ENCODE data around the gene OPTN. TPM values are rescaled to one million over a fixed set of nuclear protein-coding genes. Genes with fewer than 3 reads are reported as not detected.

Gene OPTN
- polyA plus RNA-seq, 1 of the 3 experiments (the other 2 are of a cell fraction): 21.6 TPM

DNA sequence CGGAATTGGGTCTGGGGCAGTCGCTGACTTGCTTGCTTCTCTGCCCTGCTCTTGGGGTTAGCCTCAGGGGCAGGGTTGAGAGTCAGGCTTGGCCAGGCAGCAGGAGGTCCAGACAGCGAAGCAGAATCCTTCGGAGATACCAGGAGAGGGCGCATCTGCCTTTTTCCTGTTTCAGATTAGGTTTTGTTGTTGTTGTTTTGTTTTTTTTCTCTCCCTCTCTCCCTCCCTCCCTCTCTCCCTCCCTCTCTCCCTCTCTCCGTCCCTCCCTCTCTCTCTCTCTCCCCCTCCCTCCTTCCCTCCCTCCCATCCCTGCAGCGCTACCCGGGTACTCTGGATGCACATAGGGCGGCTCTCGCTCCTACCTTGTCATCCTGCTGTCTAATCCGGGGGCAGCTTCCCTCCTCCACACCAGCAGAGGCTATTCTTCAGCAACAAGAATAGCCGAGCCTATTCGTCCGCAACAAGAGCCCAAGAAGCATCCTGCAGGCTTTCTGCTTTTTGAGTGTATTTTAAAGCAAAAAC lies 758 bp upstream of the OPTN start (continued):
- TF ChIP-seq EP300 (IDR thresholded peaks at IDR 0.05; ENCODE audit: borderline replicate concordance in 1 of 2, low read depth in 1 of 2, low read length in 1 of 2) (no peak), RCOR1 (IDR thresholded peaks at IDR 0.05; ENCODE audit: low read length) (peak; percentile 35; the same call in 1 of the 2 replicates), EZH2phosphoT487 (IDR thresholded peaks at IDR 0.05; ENCODE audit: borderline replicate concordance, low read depth) (no peak), CHD2 (IDR thresholded peaks at IDR 0.05; ENCODE audit: low read length, partially characterized antibody) (no peak), GABPA (IDR thresholded peaks at IDR 0.05; ENCODE audit: low read depth) (no peak), NFIC (IDR thresholded peaks at IDR 0.05; ENCODE audit: borderline replicate concordance) (no peak), JUND (IDR thresholded peaks at IDR 0.05) (no peak), YY1 (IDR thresholded peaks at IDR 0.05; ENCODE audit: low read depth) (no peak), TAF1 (IDR thresholded peaks at IDR 0.05; ENCODE audit: borderline replicate concordance, low read depth, low read length) (no peak)
- TF ChIP-seq, protein P1, sequence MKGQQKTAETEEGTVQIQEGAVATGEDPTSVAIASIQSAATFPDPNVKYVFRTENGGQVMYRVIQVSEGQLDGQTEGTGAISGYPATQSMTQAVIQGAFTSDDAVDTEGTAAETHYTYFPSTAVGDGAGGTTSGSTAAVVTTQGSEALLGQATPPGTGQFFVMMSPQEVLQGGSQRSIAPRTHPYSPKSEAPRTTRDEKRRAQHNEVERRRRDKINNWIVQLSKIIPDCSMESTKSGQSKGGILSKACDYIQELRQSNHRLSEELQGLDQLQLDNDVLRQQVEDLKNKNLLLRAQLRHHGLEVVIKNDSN (IDR thresholded peaks at IDR 0.05; ENCODE audit: borderline replicate concordance, low read depth): no peak

DNA sequence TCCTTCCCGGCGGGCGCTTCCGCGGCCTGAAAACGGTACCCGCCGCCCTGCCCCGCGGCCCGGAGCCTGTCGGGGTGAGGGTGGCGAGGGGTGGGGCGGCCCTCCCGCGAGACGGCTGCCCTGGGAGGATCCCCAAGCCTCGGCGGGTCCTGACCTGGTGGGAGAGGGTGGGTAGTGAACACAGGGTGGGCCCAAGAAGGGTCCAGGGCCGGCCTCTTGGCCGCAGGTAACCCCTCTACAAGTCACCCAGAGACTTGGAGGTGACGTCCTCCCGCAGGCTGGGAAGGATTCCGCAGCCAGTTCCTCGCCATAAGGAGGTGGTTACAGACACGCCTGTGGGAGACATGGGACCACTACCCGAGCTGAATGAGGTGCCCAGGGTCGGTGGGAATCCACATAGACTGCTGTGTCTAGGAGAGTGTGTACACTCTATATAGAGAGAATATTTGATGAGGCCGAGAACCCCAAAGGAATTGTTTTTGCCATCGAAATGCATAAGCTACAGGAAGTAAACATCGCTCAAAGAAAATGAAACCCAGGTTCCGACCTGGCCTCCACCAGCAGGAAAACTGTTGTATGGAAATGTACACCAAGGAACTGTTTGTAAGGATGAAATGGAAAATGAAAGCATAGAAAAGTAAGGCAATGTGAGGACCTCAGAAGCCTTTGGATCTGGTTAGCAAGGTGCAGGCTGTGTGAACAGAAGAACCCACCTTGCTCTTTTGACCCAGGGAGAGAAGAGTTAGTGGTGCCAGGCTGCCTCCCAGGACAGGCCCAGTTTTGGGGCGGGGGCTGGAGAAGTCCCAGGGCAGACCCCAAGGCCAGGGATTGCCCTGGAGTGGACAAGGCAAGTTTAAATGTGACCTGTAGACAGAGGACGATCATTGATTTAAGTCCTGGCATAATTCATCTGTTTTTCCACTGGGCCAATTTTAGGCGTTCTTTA lies 659 bp downstream of the OPTN start:
- Histone ChIP-seq H3K79me2 (ENCODE audit: insufficient read depth) (peaks cover 43% of the 10 kb centered on the region), H3K4me2 (peak overlapping the region; percentile 88), H3K9ac (peak overlapping the region; percentile 85), H3K4me3 (ENCODE audit: low read depth in 2 of 2, low read length in 1 of 2) (peak overlapping the region; percentile 64 to 80), H3K4me1 (ENCODE audit: control insufficient read depth in 1 of 2, insufficient read depth in 2 of 2, low read depth in 1 of 2, low read length in 1 of 2) (peaks cover 3 to 5% of the 10 kb centered on the region in 2 experiments; a peak in 1 of 4 replicates), H3K9me2 (no peaks in the 10 kb centered on the region), H3K36me3 (replicated peaks in 1 of 2; ENCODE audit: control insufficient read depth in 1 of 2, insufficient read depth in 2 of 2, low read length in 1 of 2) (peaks cover 0 to 6% of the 10 kb centered on the region in 2 experiments), H4K20me1 (ENCODE audit: insufficient read depth) (no peaks in the 10 kb centered on the region), H3K27me3 (ENCODE audit: insufficient read depth) (no peaks in the 10 kb centered on the region), H2AFZ (ENCODE audit: low read depth) (peak overlapping the region; percentile 87), H3K9me3 (no peaks in the 10 kb centered on the region), H3K27ac (ENCODE audit: low read depth in 2 of 2, low read length in 1 of 2) (peak overlapping the region; percentile 29 to 80; a peak in 3 of 4 replicates), H3F3A (replicated peaks; ENCODE audit: insufficient read depth) (peaks cover 7% of the 10 kb centered on the region)
- ChIA-PET CTCF (interaction anchor here (0.5 to 4.5 kb wide), 28 partner anchors 8 to 827 kb away, joined by 3 to 29 read pairs (median 4); no protein-coding TSS in a partner anchor), POLR2A (no interaction called here)
- no peak for DNase-seq
- 45% methylated on average over 11 of the region's 35 CpGs for WGBS (ENCODE audit: low lambda C conversion rate)
- no peak for TF ChIP-seq RAD21 (IDR thresholded peaks at IDR 0.05; ENCODE audit: low read length)
- TF ChIP-seq, protein P2, sequence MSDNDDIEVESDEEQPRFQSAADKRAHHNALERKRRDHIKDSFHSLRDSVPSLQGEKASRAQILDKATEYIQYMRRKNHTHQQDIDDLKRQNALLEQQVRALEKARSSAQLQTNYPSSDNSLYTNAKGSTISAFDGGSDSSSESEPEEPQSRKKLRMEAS (IDR thresholded peaks at IDR 0.05; ENCODE audit: low read depth): 0 out of 2 replicates have a peak, but pooled peaks have one; percentile 27

Data from SK-N-SH (cell line).